Adipose tissue (tissue), 3 donors: ENCODE data around the gene NUDT17. TPM values are rescaled to one million over a fixed set of nuclear protein-coding genes. Genes with fewer than 3 reads are reported as not detected.
A peak's percentile ranks its signal among the peaks of the same experiment; 100 is the strongest.

Source experiments
- H3K27ac ChIP-seq: one replicate; pipeline ENCODE4 v1.5.1; 2013; ENCODE audit warnings: low read depth, low read length
- WGBS, 3 donors: extraction: QIAGEN DNeasy Blood & Tissue Kit; methylation state at CpG; one replicate each; pipeline ENCODE4 v1.1.7; 2013; 5-methylcytosine and 5-hydroxymethylcytosine counted together
- polyA plus RNA-seq, 3 donors: library from polyadenylated mRNA; stranded (reverse); fragments of 200-250 nt; gene quantifications; one replicate each; pipeline ENCODE4 v1.2.3, GENCODE V29; 2013
- donor health status: healthy with polysubstance abuse.
- donor health status: Bipolar disorder and iron deficiency.
- donor health status: healthy.

The NUDT17 gene
- polyA plus RNA-seq, 3 donors = 1.7 to 2.8 (median 1.7) TPM

GRCh38 chr1:145843031-145843430 lies 2.4 kb upstream of the NUDT17 start:
- WGBS, 3 donors = 90 to 94% (median 91%) methylated on average over 3 of the region's 3 CpGs
- no peak overlapping the region for H3K27ac ChIP-seq

- WGBS, 3 donors = 6 to 12% (median 11%) methylated on average over 4 of the region's 4 CpGs
Measured at GRCh38 chr1:145845144-145845513, 301 bp upstream of the NUDT17 start.

GRCh38 chr1:145846201-145846612 lies 777 bp downstream of the NUDT17 start:
- H3K27ac ChIP-seq = no peak overlapping the region
- WGBS, 3 donors = 62 to 75% (median 70%) methylated on average over 3 of the region's 3 CpGs

More at GRCh38 chr1:145845144-145845513, 301 bp upstream of the NUDT17 start:
- H3K27ac ChIP-seq = no peak overlapping the region

GRCh38 chr1:145847827-145848226 lies 2.4 kb downstream of the NUDT17 start:
- H3K27ac ChIP-seq = no peak overlapping the region
- 77 to 82% (median 81%) methylated on average over 3 of the region's 3 CpGs for WGBS, 3 donors

- H3K27ac ChIP-seq = no peak overlapping the region
- 78 to 80% (median 79%) methylated on average over 15 of the region's 15 CpGs for WGBS, 3 donors
Measured at GRCh38 chr1:145849356-145850160, 4.1 kb downstream of the NUDT17 start.

- 70 to 89% (median 88%) methylated on average over 7 of the region's 7 CpGs for WGBS, 3 donors
- H3K27ac ChIP-seq = no peak overlapping the region
Measured at GRCh38 chr1:145855426-145855948, 10.1 kb downstream of the NUDT17 start.

GRCh38 chr1:145857170-145857569 lies 11.7 kb downstream of the NUDT17 start:
- 61 to 84% (median 71%) methylated on average over 4 of the region's 4 CpGs for WGBS, 3 donors
- no peak overlapping the region for H3K27ac ChIP-seq

GRCh38 chr1:145858238-145858900 lies 12.9 kb downstream of the NUDT17 start:
- 1% methylated on average over 35 of the region's 35 CpGs for WGBS, 3 donors
- no peak overlapping the region for H3K27ac ChIP-seq

- peak within 1 kb of the TSS; percentile 9 for H3K27ac ChIP-seq
- WGBS, 3 donors = 1% methylated on average over 33 to 42 of the region's 42 CpGs
Measured at GRCh38 chr1:145858901-145859490, 13.6 kb downstream of the NUDT17 start, which contains the start of gene PIAS3. Gene PIAS3 (minus strand): TSS chr1:145859081. CDS start chr1:145858990, 91 bp downstream.

- 0 to 1% (median 0%) methylated on average over 33 to 41 of the region's 41 CpGs for WGBS, 3 donors
Measured at GRCh38 chr1:145859491-145860023, 14.1 kb downstream of the NUDT17 start.

GRCh38 chr1:145863282-145864018 lies 18.0 kb downstream of the NUDT17 start:
- 67 to 73% (median 70%) methylated on average over 5 of the region's 5 CpGs for WGBS, 3 donors
- no peak overlapping the region for H3K27ac ChIP-seq

More at GRCh38 chr1:145859491-145860023, 14.1 kb downstream of the NUDT17 start:
- peak overlapping the region; percentile 9 for H3K27ac ChIP-seq

- WGBS, 3 donors = 64 to 75% (median 72%) methylated on average over 4 of the region's 4 CpGs
- H3K27ac ChIP-seq = no peak overlapping the region
Measured at GRCh38 chr1:145868232-145868631, 22.8 kb downstream of the NUDT17 start.

GRCh38 chr1:145871994-145872924 lies 26.8 kb downstream of the NUDT17 start:
- H3K27ac ChIP-seq = no peak overlapping the region
- WGBS, 3 donors = 12 to 46% (median 15%) methylated on average over 46 to 47 of the region's 47 CpGs

- H3K27ac ChIP-seq = no peak overlapping the region
- 76 to 95% (median 82%) methylated on average over 12 of the region's 12 CpGs for WGBS, 3 donors
Measured at GRCh38 chr1:145874646-145875045, 29.2 kb downstream of the NUDT17 start.

GRCh38 chr1:145877923-145878486 lies 32.6 kb downstream of the NUDT17 start:
- no peak overlapping the region for H3K27ac ChIP-seq
- WGBS, 3 donors = 86 to 87% (median 87%) methylated on average over 7 of the region's 7 CpGs

- WGBS, 3 donors = 88 to 92% (median 89%) methylated on average over 2 of the region's 2 CpGs
Measured at GRCh38 chr1:145878724-145879123, 33.3 kb downstream of the NUDT17 start.

GRCh38 chr1:145879775-145880174 lies 34.3 kb downstream of the NUDT17 start:
- WGBS, 3 donors = 59 to 70% (median 62%) methylated on average over 5 of the region's 5 CpGs
- H3K27ac ChIP-seq = no peak overlapping the region

More at GRCh38 chr1:145878724-145879123, 33.3 kb downstream of the NUDT17 start:
- no peak overlapping the region for H3K27ac ChIP-seq
